GM12874 (cell line): ENCODE data around the gene LMTK2.

ENCODE experiments used
- CTCF ChIP-seq: IDR thresholded peaks from 2 replicates; pipeline ENCODE4 v1.5.1; 2011; ENCODE audit warnings: low read depth, mild to moderate bottlenecking, control low read depth, low read length, moderate library complexity; ENCODE audit not compliant: insufficient read depth

The LMTK2 gene

GRCh38 chr7:98102170-98102569, 4.5 kb upstream of the LMTK2 start:
- TF ChIP-seq CTCF = no peak

- TF ChIP-seq CTCF = no peak
Measured at GRCh38 chr7:98105942-98106544, 619 bp upstream of the LMTK2 start.

- no peak for TF ChIP-seq CTCF
Measured at GRCh38 chr7:98107313-98107721, 655 bp downstream of the LMTK2 start.

- no peak for TF ChIP-seq CTCF
Measured at GRCh38 chr7:98110249-98111022, 3.8 kb downstream of the LMTK2 start.

GRCh38 chr7:98112077-98112476, 5.4 kb downstream of the LMTK2 start:
- TF ChIP-seq CTCF = no peak

GRCh38 chr7:98115746-98116525, 9.3 kb downstream of the LMTK2 start:
- no peak for TF ChIP-seq CTCF
